SK-N-SH (cell line): ENCODE data around the gene SLC8A2. TPM values are rescaled to one million over a fixed set of nuclear protein-coding genes. Genes with fewer than 3 reads are reported as not detected.

Experiments
- CTCF ChIA-PET: fragments of 300-600, 350-600 bp; formaldehyde crosslinking; extraction: SDS; loops from one replicate; lab custom pipeline; 2021; lab: Yijun Ruan, JAX
- POLR2A ChIA-PET: fragments of 350-600 bp; sonication (Branson Sonifier 250); formaldehyde crosslinking; extraction: SDS; loops from one replicate; lab custom pipeline; 2020; ENCODE audit warnings: antibody characterized with exemption, inconsistent platforms; lab: Yijun Ruan, JAX
- DNase-seq: peaks from one replicate; pipeline ENCODE4 v3.0.0; 2012
- H2AFZ ChIP-seq: fragments of 200-600 bp; sonication (generic); 2 replicates; pipeline ENCODE4 v1.8.1; 2016; ENCODE audit warnings: antibody characterized with exemption, mild to moderate bottlenecking, low read depth
- H3F3A ChIP-seq: fragments of 200-600 bp; sonication (generic); replicated peaks from 2 replicates; pipeline ENCODE3; 2016; ENCODE audit warnings: antibody characterized with exemption, mild to moderate bottlenecking; ENCODE audit not compliant: insufficient read depth
- H3K27ac ChIP-seq, 2 experiments: fragments of 200-500 bp in 1 of 2; fragments of 200-600 bp in 1 of 2; sonication (Bioruptor generic) in 1 of 2; sonication (generic), shearing (Covaris generic) in 1 of 2; 2 replicates each; pipeline versions ENCODE4 v1.5.1 to v1.6.1; 2014 to 2016; ENCODE audit warnings: low read depth in 2 of 2, inconsistent platforms in 1 of 2, low read length in 1 of 2, mild to moderate bottlenecking in 1 of 2, mixed read lengths in 1 of 2
- H3K27me3 ChIP-seq: fragments of 200-600 bp; sonication (generic), shearing (Covaris generic); 2 replicates; pipeline ENCODE4 v1.6.1; 2016; ENCODE audit warnings: mixed run types; ENCODE audit not compliant: insufficient read depth
- H3K36me3 ChIP-seq, 2 experiments: fragments of 200-500 bp in 1 of 2; fragments of 200-600 bp in 1 of 2; sonication (Bioruptor generic) in 1 of 2; sonication (generic) in 1 of 2; replicated peaks in 1 of 2; 2 replicates each; pipeline versions ENCODE3 to v1.5.1; 2014 to 2016; ENCODE audit warnings: low read length in 1 of 2, mild to moderate bottlenecking in 1 of 2; ENCODE audit not compliant: insufficient read depth in 2 of 2, control insufficient read depth in 1 of 2
- H3K4me1 ChIP-seq, 2 experiments: fragments of 200-500 bp in 1 of 2; fragments of 200-600 bp in 1 of 2; sonication (Bioruptor generic) in 1 of 2; sonication (generic), shearing (Covaris generic) in 1 of 2; 2 replicates each; pipeline versions ENCODE4 v1.5.1 to v1.6.1; 2014 to 2016; ENCODE audit warnings: low read depth in 1 of 2, low read length in 1 of 2, mixed run types in 1 of 2; ENCODE audit not compliant: insufficient read depth in 2 of 2, control insufficient read depth in 1 of 2
- H3K4me2 ChIP-seq: fragments of 200-600 bp; sonication (generic), shearing (Covaris generic); 2 replicates; pipeline ENCODE4 v1.6.1; 2017; ENCODE audit warnings: mixed run types
- H3K4me3 ChIP-seq, 2 experiments: fragments of 200-500 bp in 1 of 2; fragments of 200-600 bp in 1 of 2; sonication (Bioruptor generic) in 1 of 2; sonication (generic), shearing (Covaris generic) in 1 of 2; 2 replicates each; pipeline versions ENCODE4 v1.5.1 to v1.8.1; 2014 to 2016; ENCODE audit warnings: low read depth in 2 of 2, inconsistent platforms in 1 of 2, low read length in 1 of 2, mild to moderate bottlenecking in 1 of 2, mixed read lengths in 1 of 2, moderate library complexity in 1 of 2
- H3K79me2 ChIP-seq: fragments of 200-600 bp; sonication (generic); 2 replicates; pipeline ENCODE4 v1.8.1; 2017; ENCODE audit warnings: mild to moderate bottlenecking; ENCODE audit not compliant: insufficient read depth
- H3K9ac ChIP-seq: fragments of 200-600 bp; sonication (generic); 2 replicates; pipeline ENCODE4 v1.6.1; 2017; ENCODE audit warnings: mixed run types
- H3K9me2 ChIP-seq: fragments of 200-600 bp; sonication (generic); 2 replicates; pipeline ENCODE4 v1.6.1; 2017; ENCODE audit warnings: mixed run types
- H3K9me3 ChIP-seq: fragments of 200-600 bp; sonication (generic); 2 replicates; pipeline ENCODE4 v1.6.1; 2017; ENCODE audit warnings: mixed run types, mild to moderate bottlenecking, moderate library complexity
- H4K20me1 ChIP-seq: fragments of 200-600 bp; sonication (generic); 2 replicates; pipeline ENCODE4 v1.6.1; 2017; ENCODE audit warnings: mild to moderate bottlenecking, mixed run types; ENCODE audit not compliant: insufficient read depth
- CHD2 ChIP-seq: fragments of 150-350 bp; IDR thresholded peaks from 2 replicates; pipeline ENCODE4 v1.6.1; 2018; ENCODE audit warnings: low read length; ENCODE audit not compliant: partially characterized antibody
- CTCF ChIP-seq: fragments of 200-600 bp; sonication (generic); IDR thresholded peaks from 2 replicates; pipeline ENCODE4 v1.6.1; 2017; ENCODE audit warnings: antibody characterized with exemption, mild to moderate bottlenecking, moderate library complexity
- EP300 ChIP-seq, 2 experiments: IDR thresholded peaks; 2 replicates each; pipeline versions ENCODE4 v1.4.0 to v1.6.1; 2012; ENCODE audit warnings: borderline replicate concordance in 1 of 2, low read depth in 1 of 2, low read length in 1 of 2
- EZH2phosphoT487 ChIP-seq: fragments of 200-600 bp; sonication (generic); IDR thresholded peaks from 2 replicates; pipeline ENCODE4 v1.6.1; 2017; ENCODE audit warnings: low read depth, mixed run types, mild to moderate bottlenecking, antibody characterized with exemption, moderate library complexity, borderline replicate concordance
- FOXM1 ChIP-seq: IDR thresholded peaks from 2 replicates; pipeline ENCODE4 v1.4.0; 2012; ENCODE audit warnings: low read depth, mild to moderate bottlenecking
- JUND ChIP-seq: IDR thresholded peaks from 2 replicates; pipeline ENCODE4 v1.4.0; 2012
- MXI1 ChIP-seq: IDR thresholded peaks from 2 replicates; pipeline ENCODE4 v1.6.1; 2012; ENCODE audit warnings: mild to moderate bottlenecking, low read depth, low read length, improper control_type of control experiment
- NFIC ChIP-seq: IDR thresholded peaks from 2 replicates; pipeline ENCODE4 v1.4.0; 2012; ENCODE audit warnings: borderline replicate concordance
- RAD21 ChIP-seq: IDR thresholded peaks from 2 replicates; pipeline ENCODE4 v1.6.1; 2012; ENCODE audit warnings: mild to moderate bottlenecking, low read length
- RFX5 ChIP-seq: IDR thresholded peaks from 2 replicates; pipeline ENCODE4 v1.6.1; 2012; ENCODE audit warnings: mild to moderate bottlenecking, improper control_type of control experiment, low read length
- RXRA ChIP-seq: IDR thresholded peaks from 2 replicates; pipeline ENCODE4 v1.4.0; 2012; ENCODE audit warnings: low read depth, mild to moderate bottlenecking, borderline replicate concordance
- SIN3A ChIP-seq: IDR thresholded peaks from 2 replicates; pipeline ENCODE4 v1.6.1; 2012; ENCODE audit warnings: low read depth, mild to moderate bottlenecking, low read length, moderate library complexity, borderline replicate concordance
- WGBS: methylation state at CpG from one replicate; pipeline ENCODE4 v1.1.6; 2017; ENCODE audit warnings: low lambda C conversion rate; 5-methylcytosine and 5-hydroxymethylcytosine counted together
- polyA plus RNA-seq, 3 experiments: library from polyadenylated mRNA; depleted of rRNA; stranded (reverse); fragments of >200 nt; gene quantifications; 2 replicates each; pipeline ENCODE4 v1.2.3, GENCODE V29; 2012
- TF ChIP-seq, protein P1 (sequence below): IDR thresholded peaks from 2 replicates; pipeline ENCODE4 v1.4.0; 2012; ENCODE audit warnings: low read depth, borderline replicate concordance
- TF ChIP-seq, protein P2 (sequence below): IDR thresholded peaks from 2 replicates; pipeline ENCODE4 v1.6.1; 2012; ENCODE audit warnings: mild to moderate bottlenecking, low read depth, low read length, moderate library complexity

The SLC8A2 gene
- polyA plus RNA-seq, 1 of the 3 experiments (the other 2 are of a cell fraction), result 0.58 TPM

DNA sequence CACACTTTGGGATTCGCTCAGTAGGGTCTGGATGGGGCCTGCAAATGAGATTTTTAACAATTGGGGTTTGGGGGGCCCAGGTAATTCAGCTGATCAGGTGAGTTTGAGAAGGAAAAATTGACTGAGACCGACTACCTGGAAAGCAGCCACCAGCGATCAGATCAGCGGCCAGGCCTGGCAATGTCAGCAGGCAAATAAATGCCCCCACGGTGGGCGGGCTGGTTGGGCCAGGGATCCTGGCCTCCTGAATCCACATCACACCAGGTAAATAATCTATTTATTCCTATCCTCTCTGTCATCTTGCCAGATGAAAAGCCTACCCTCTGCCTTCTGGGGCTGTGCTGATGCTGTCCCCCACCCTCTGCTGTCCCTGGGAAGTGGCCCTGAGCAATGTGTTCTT is 33.8 kb upstream of the SLC8A2 start (continued):
- TF ChIP-seq, protein P1, sequence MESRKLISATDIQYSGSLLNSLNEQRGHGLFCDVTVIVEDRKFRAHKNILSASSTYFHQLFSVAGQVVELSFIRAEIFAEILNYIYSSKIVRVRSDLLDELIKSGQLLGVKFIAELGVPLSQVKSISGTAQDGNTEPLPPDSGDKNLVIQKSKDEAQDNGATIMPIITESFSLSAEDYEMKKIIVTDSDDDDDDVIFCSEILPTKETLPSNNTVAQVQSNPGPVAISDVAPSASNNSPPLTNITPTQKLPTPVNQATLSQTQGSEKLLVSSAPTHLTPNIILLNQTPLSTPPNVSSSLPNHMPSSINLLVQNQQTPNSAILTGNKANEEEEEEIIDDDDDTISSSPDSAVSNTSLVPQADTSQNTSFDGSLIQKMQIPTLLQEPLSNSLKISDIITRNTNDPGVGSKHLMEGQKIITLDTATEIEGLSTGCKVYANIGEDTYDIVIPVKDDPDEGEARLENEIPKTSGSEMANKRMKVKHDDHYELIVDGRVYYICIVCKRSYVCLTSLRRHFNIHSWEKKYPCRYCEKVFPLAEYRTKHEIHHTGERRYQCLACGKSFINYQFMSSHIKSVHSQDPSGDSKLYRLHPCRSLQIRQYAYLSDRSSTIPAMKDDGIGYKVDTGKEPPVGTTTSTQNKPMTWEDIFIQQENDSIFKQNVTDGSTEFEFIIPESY, result no peak
- TF ChIP-seq, protein P2, sequence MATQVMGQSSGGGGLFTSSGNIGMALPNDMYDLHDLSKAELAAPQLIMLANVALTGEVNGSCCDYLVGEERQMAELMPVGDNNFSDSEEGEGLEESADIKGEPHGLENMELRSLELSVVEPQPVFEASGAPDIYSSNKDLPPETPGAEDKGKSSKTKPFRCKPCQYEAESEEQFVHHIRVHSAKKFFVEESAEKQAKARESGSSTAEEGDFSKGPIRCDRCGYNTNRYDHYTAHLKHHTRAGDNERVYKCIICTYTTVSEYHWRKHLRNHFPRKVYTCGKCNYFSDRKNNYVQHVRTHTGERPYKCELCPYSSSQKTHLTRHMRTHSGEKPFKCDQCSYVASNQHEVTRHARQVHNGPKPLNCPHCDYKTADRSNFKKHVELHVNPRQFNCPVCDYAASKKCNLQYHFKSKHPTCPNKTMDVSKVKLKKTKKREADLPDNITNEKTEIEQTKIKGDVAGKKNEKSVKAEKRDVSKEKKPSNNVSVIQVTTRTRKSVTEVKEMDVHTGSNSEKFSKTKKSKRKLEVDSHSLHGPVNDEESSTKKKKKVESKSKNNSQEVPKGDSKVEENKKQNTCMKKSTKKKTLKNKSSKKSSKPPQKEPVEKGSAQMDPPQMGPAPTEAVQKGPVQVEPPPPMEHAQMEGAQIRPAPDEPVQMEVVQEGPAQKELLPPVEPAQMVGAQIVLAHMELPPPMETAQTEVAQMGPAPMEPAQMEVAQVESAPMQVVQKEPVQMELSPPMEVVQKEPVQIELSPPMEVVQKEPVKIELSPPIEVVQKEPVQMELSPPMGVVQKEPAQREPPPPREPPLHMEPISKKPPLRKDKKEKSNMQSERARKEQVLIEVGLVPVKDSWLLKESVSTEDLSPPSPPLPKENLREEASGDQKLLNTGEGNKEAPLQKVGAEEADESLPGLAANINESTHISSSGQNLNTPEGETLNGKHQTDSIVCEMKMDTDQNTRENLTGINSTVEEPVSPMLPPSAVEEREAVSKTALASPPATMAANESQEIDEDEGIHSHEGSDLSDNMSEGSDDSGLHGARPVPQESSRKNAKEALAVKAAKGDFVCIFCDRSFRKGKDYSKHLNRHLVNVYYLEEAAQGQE, result no peak
- no peak for TF ChIP-seq RFX5
- TF ChIP-seq SIN3A, result no peak
- no peak for TF ChIP-seq FOXM1
- no peak for TF ChIP-seq RAD21
- no peak for TF ChIP-seq CHD2
- TF ChIP-seq, all 33 proteins: peak for 0

DNA sequence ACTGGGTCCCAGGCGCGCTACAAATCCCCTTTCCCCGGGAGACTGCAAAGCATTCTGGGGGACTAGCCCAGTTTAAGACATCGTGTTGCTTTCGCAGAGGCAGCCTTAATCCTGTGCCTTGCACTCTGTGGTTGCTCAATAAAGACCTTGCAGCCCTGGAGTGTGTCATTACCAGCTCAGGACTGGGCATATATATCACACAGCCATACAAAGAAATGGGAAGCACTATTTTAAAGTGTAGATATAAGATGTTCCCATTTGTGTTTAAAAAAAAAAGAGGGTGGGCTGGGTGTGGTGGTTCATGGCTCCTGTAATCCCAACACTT is 32.1 kb upstream of the SLC8A2 start:
- peaks cover 42% of the 10 kb centered on the region for H3K79me2 ChIP-seq
- whole genome bisulfite sequencing, result 93% methylated on average over 3 of the region's 5 CpGs

More for the DNA sequence above, 32.1 kb upstream of the SLC8A2 start:
- 0 out of 2 replicates have a peak, but pooled peaks cover 17% of the 10 kb centered on the region for H4K20me1 ChIP-seq
- H3K36me3 ChIP-seq, result peaks cover 15 to 40% of the 10 kb centered on the region in 2 experiments
- H3K4me2 ChIP-seq, result no peak overlapping the region
- no peak for DNase-seq
- ChIA-PET CTCF (interaction anchor here (1.4 to 8.8 kb wide), 4 partner anchors 12 to 195 kb away, joined by 3 to 67 read pairs (median 26); partner anchors contain the start of genes KPTN and NAPA), POLR2A (no interaction called here)
- peaks cover 0 to 36% of the 10 kb centered on the region in 2 experiments; a peak in 1 of 4 replicates for H3K4me1 ChIP-seq
- TF ChIP-seq EZH2phosphoT487, result no peak
- TF ChIP-seq, protein P1, result no peak
- no peak for TF ChIP-seq JUND
- TF ChIP-seq MXI1, result no peak
- no peak for TF ChIP-seq RXRA
- TF ChIP-seq NFIC, result no peak
- TF ChIP-seq SIN3A, result no peak
- no peak for TF ChIP-seq EP300 (IDR thresholded peaks at IDR 0.05; ENCODE audit: borderline replicate concordance in 1 of 2, low read depth in 1 of 2, low read length in 1 of 2)
- no peak for TF ChIP-seq CTCF
- no peaks in the 10 kb centered on the region for H3K27me3 ChIP-seq
- no peak overlapping the region for H2AFZ ChIP-seq
- no peaks in the 10 kb centered on the region for H3F3A ChIP-seq
- H3K9ac ChIP-seq, result no peak overlapping the region
- H3K9me3 ChIP-seq, result no peaks in the 10 kb centered on the region
- no peak overlapping the region for H3K27ac ChIP-seq
- H3K9me2 ChIP-seq, result no peaks in the 10 kb centered on the region
- no peak overlapping the region for H3K4me3 ChIP-seq
